CD4-positive, alpha-beta T cell (primary cell): Measurements from ENCODE around the gene DIAPH2. TPM values are rescaled to one million over a fixed set of nuclear protein-coding genes. Genes with fewer than 3 reads are reported as not detected.

Experiments used
- ATAC-seq: fragments of 200-7000 bp; cut with Tn5 transposase; one replicate; pipeline ENCODE4 v1.10.0; 2022; ENCODE audit warnings: mild to moderate bottlenecking; ENCODE audit not compliant: poor library complexity
- CTCF ChIA-PET: fragments of 350-600 bp; sonication (Branson Sonifier 250); formaldehyde crosslinking; loops from one replicate; lab custom pipeline; 2021; ENCODE audit warnings: antibody characterized with exemption, inconsistent platforms; lab: Charles Lee
- POLR2A ChIA-PET: fragments of 350-600 bp; sonication (Branson Sonifier 250); formaldehyde crosslinking; loops from one replicate; lab custom pipeline; 2021; ENCODE audit warnings: antibody characterized with exemption, inconsistent platforms; lab: Charles Lee
- DNase-seq, 14 experiments: peaks; one replicate each; pipeline ENCODE4 v3.0.0-alpha.2; 2013 to 2020; ENCODE audit warnings: mixed read lengths in 2 of 14
- H3K27ac ChIP-seq, 2 donors: one replicate each; pipeline versions ENCODE4 v1.5.1 to v1.7.0; 2013; ENCODE audit warnings: low read length in 2 of 2, low read depth in 1 of 2, mild to moderate bottlenecking in 1 of 2
- H3K27me3 ChIP-seq, 2 experiments: 1 replicate in 1 of 2; 2 replicates in 1 of 2; pipeline versions ENCODE4 v1.6.1 to v1.7.0; 2013; ENCODE audit warnings: low read length in 2 of 2, control low read depth in 1 of 2, mild to moderate bottlenecking in 1 of 2, moderate library complexity in 1 of 2; ENCODE audit not compliant: insufficient read depth in 2 of 2, control insufficient read depth in 1 of 2
- H3K36me3 ChIP-seq: one replicate; pipeline ENCODE4 v1.6.1; 2013; ENCODE audit warnings: low read length, control low read depth; ENCODE audit not compliant: insufficient read depth
- H3K4me1 ChIP-seq: one replicate; pipeline ENCODE4 v1.6.1; 2013; ENCODE audit warnings: low read length, control low read depth; ENCODE audit not compliant: insufficient read depth
- H3K4me3 ChIP-seq: one replicate; pipeline ENCODE4 v1.5.1; 2013; ENCODE audit warnings: mild to moderate bottlenecking, low read length, moderate library complexity
- H3K9me3 ChIP-seq, 2 experiments: 1 replicate in 1 of 2; 2 replicates in 1 of 2; pipeline versions ENCODE4 v1.6.1 to v1.7.0; 2013; ENCODE audit warnings: low read length in 2 of 2, mild to moderate bottlenecking in 2 of 2, control low read depth in 1 of 2, moderate library complexity in 1 of 2; ENCODE audit not compliant: control insufficient read depth in 1 of 2, insufficient read depth in 1 of 2
- H3K27ac Mint-ChIP-seq: one replicate; pipeline ENCODE4 v1.8.0; 2020; ENCODE audit warnings: mixed read lengths
- H3K27me3 Mint-ChIP-seq: one replicate; pipeline ENCODE4 v1.8.0; 2021; ENCODE audit warnings: mixed read lengths
- H3K36me3 Mint-ChIP-seq: one replicate; pipeline ENCODE4 v1.8.0; 2021; ENCODE audit warnings: low read depth, mixed read lengths
- H3K4me1 Mint-ChIP-seq: one replicate; pipeline ENCODE4 v1.8.0; 2021; ENCODE audit warnings: low read depth, mixed read lengths
- H3K4me3 Mint-ChIP-seq: one replicate; pipeline ENCODE4 v1.8.0; 2020; ENCODE audit warnings: mild to moderate bottlenecking, mixed read lengths
- H3K9me3 Mint-ChIP-seq: one replicate; pipeline ENCODE4 v1.8.0; 2020; ENCODE audit warnings: mixed read lengths
- CTCF ChIP-seq: fragments of 200-600 bp; IDR thresholded peaks from one replicate; pipeline ENCODE4 v1.8.0; 2022; ENCODE audit warnings: antibody characterized with exemption, mild to moderate bottlenecking
- intact Hi-C, 2 experiments: fragments of 100-400 bp; cut with DNase I in 1 of 2; cut with micrococcal nuclease in 1 of 2; formaldehyde crosslinking; loops; one replicate each; pipeline versions ENCODE4 v1.15.1 to v1.9.0; 2023 to 2025; cut with DNase I, micrococcal nuclease
- total RNA-seq, 174 experiments: library from RNA in 2 of 174; stranded (reverse) in 2 of 174; gene quantifications; one replicate each; pipeline ENCODE4 v1.2.3 and lab custom pipeline; 2021 to 2026

The DIAPH2 gene
- total RNA-seq, 2 experiments from 2014 or later, result 11.4 to 11.7 TPM

- DNase-seq, result no peak
- Mint-ChIP-seq H3K9me3 (no peaks in the 10 kb centered on the region), H3K27ac (no peak overlapping the region), H3K4me1 (no peaks in the 10 kb centered on the region), H3K27me3 (no peaks in the 10 kb centered on the region), H3K4me3 (no peak overlapping the region), H3K36me3 (no peaks in the 10 kb centered on the region)
- Histone ChIP-seq H3K36me3 (no peaks in the 10 kb centered on the region), H3K27ac (no peak overlapping the region), H3K4me3 (no peak overlapping the region), H3K27me3 (no peaks in the 10 kb centered on the region), H3K4me1 (no peaks in the 10 kb centered on the region), H3K9me3 (no peaks in the 10 kb centered on the region)
- ChIA-PET POLR2A (no interaction called here), CTCF (no interaction called here)
- no peak for TF ChIP-seq CTCF
- ATAC-seq, result no peak
- intact Hi-C loops, result no loop called here
Observed at GRCh38 chrX:97306771-97307470, 622.3 kb downstream of the DIAPH2 start.

DNA sequence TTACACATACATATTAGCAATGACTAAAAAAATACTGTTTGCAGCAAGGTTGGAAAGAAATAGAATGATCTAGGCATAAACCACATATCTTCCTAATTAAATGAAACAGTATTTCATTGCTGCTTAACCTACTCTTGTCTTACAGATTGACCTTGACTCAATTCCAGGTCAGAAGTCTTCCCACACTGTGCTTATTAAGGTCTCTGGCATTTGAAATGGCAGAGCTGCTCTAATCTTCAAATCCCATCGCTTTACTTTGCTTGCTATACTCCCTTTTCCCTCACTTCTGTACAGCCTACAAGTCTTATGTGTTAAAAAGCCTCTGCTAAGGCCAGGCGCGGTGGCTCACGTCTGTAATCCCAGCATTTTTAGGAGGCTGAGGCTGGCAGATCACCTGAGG lies 623.5 kb downstream of the DIAPH2 start:
- Mint-ChIP-seq H3K9me3 (no peaks in the 10 kb centered on the region), H3K27me3 (no peaks in the 10 kb centered on the region), H3K4me3 (no peak overlapping the region), H3K27ac (no peak overlapping the region), H3K36me3 (no peaks in the 10 kb centered on the region), H3K4me1 (no peaks in the 10 kb centered on the region)
- no peaks in the 10 kb centered on the region for H3K9me3 ChIP-seq
- no peak for TF ChIP-seq CTCF
- no peaks in the 10 kb centered on the region for H3K36me3 ChIP-seq
- ATAC-seq (no peak), DNase-seq (no peak)
- ChIA-PET CTCF (no interaction called here), POLR2A (no interaction called here)
- H3K27me3 ChIP-seq, result no peaks in the 10 kb centered on the region
- H3K27ac ChIP-seq, result no peak overlapping the region
- no peaks in the 10 kb centered on the region for H3K4me1 ChIP-seq
- intact Hi-C loops, result no loop called here
- no peak overlapping the region for H3K4me3 ChIP-seq

DNA sequence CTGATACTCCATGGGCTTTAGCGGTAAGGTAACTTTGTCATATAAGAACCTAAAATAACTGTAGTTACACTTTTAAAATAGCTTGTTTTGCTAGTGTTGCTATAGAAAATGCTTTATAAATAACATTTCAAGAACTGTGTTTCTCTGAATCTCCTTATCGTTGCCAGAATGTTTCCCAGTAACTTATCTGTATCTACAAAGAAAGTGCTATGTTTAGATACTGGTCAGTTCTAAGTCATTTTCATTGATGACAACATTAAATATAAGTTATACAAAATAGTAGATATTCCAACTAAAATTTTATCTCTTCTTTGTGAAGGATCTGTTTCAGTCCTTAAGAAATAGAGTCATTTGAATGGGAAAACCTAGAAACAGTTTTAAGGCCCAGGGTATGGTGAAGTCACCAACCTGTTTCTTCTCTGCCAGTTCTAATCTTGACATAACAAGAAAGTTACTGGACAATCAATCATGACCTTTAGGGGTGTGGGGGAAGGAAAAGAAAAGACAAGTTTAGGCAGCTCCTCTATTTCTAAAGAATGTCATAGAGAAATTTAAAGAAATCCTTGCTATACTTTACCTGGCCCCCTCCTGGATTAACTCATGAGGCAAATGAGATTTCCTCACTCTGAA lies 625.0 kb downstream of the DIAPH2 start:
- Mint-ChIP-seq H3K4me1 (no peaks in the 10 kb centered on the region), H3K4me3 (no peak overlapping the region), H3K27ac (no peak overlapping the region), H3K9me3 (no peaks in the 10 kb centered on the region), H3K27me3 (no peaks in the 10 kb centered on the region), H3K36me3 (no peaks in the 10 kb centered on the region)
- H3K9me3 ChIP-seq, result no peaks in the 10 kb centered on the region
- ChIA-PET CTCF (no interaction called here), POLR2A (no interaction called here)
- intact Hi-C loops, result no loop called here
- H3K4me1 ChIP-seq, result no peaks in the 10 kb centered on the region
- H3K4me3 ChIP-seq, result no peak overlapping the region
- no peak overlapping the region for H3K27ac ChIP-seq
- ATAC-seq (no peak), DNase-seq (no peak)
- H3K36me3 ChIP-seq, result no peaks in the 10 kb centered on the region
- no peak for TF ChIP-seq CTCF
- no peaks in the 10 kb centered on the region for H3K27me3 ChIP-seq
